HCEC 1CT (cell line): ENCODE measurements around the gene FCER2.

Experiments
- DNase-seq: peaks from one replicate; pipeline ENCODE4 v3.0.0-alpha.2; 2017

Gene FCER2

GRCh38 chr19:7732045-7732444, 30.1 kb upstream of the FCER2 start, which contains the start of gene CLEC4G:
CLEC4G (minus strand) TSS chr19:7732110; CDS start chr19:7732102, 8 bp downstream.
- no peak for DNase-seq

GRCh38 chr19:7731615-7732014, 29.7 kb upstream of the FCER2 start:
- no peak for DNase-seq

DNA sequence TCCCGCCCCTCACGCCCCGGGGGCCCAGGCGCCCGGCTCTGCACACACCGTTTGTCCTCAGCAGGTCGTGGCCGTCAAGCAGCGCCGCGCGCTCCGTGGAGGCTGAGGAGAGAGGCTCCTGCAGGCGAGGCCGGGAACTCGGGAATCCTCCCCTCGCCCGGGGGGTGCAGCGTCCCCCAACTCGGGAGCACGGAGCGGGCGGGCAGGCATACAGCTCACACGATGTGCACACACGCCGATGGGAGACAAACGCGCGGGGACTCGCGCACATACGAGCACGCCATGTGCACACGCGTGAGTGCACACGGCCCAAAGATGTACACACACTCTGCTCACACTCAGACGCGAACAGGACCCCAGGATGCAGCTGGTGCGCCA, 29.3 kb upstream of the FCER2 start:
- DNase-seq, result no peak

- DNase-seq, result no peak
Measured at GRCh38 chr19:7730286-7731217, 28.6 kb upstream of the FCER2 start.

- no peak for DNase-seq
Measured at GRCh38 chr19:7729831-7730285, 27.9 kb upstream of the FCER2 start.

DNA sequence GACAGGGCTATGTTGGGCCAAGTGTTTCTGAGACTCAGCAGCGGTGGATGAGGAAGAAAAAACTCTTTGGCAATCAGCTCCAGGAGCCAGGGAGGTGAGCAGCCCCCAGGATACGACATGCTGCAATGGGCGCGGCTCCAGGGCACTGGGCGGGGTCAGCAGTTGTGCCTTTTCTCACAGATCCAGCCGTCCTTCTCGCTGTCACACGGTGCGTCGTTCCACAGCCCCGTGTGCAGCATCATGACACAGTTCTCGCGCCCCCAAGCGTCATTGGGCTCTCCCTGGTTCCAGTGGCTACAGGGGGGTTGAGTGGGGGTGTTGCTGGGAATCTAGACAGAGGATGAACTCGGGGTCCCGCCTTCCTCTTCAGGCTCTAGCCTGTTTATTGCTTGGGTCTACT, 27.3 kb upstream of the FCER2 start:
- no peak for DNase-seq

DNA sequence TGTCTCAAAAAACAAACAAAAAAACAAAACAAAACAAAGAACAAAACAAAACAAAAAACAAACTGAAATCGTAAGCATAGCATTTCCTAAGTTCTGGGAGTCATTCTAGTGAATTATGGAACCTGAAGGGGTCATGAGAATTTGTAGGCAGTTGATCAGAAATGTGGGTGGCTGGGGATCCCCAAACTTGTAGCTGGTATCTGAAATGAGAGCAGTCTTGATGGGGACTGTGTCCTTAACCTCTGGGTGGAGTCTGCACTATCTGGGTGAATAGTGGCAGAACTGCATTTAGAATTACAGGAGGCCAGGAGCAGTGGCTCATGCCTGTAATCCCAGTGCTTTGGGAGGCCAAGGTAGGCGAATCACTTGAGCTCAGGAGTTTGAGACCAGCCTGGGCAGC, 23.9 kb upstream of the FCER2 start:
- DNase-seq, result no peak

GRCh38 chr19:7722231-7722651, 20.3 kb upstream of the FCER2 start:
- DNase-seq, result no peak

GRCh38 chr19:7720351-7720750, 18.4 kb upstream of the FCER2 start:
- DNase-seq, result no peak

- DNase-seq, result no peak
Measured at GRCh38 chr19:7718668-7719067, 16.7 kb upstream of the FCER2 start.

GRCh38 chr19:7716762-7717161, 14.8 kb upstream of the FCER2 start:
- no peak for DNase-seq

GRCh38 chr19:7715671-7716070, 13.7 kb upstream of the FCER2 start:
- DNase-seq, result no peak

DNA sequence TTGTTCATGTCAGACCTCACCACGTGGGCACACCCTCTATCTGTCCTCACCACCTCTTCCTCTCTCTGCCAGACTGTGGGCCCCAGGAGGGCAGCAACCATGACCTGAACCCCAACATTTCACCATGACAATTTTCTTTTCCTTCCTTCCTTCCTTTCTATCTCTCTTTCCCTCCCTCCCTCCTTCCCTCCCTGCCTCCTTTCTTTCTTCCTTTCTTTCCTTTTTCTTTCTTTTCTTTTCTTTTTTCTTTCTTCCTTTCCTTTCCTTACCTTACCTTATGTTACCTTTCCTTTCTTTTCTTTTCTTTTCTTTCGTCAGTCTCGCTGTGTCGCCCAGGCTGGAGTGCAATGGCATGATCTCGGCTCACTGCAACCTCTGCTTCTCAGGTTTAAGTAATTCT, 8.7 kb upstream of the FCER2 start:
- DNase-seq, result no peak

GRCh38 chr19:7709932-7710460, 8.1 kb upstream of the FCER2 start:
- DNase-seq, result no peak

GRCh38 chr19:7706955-7707456, 5.1 kb upstream of the FCER2 start:
- DNase-seq, result no peak

- no peak for DNase-seq
Measured at GRCh38 chr19:7706188-7706954, 4.4 kb upstream of the FCER2 start.

- DNase-seq, result no peak
Measured at GRCh38 chr19:7705387-7706187, 3.7 kb upstream of the FCER2 start.

- DNase-seq, result no peak
Measured at GRCh38 chr19:7704280-7705060, 2.5 kb upstream of the FCER2 start.

DNA sequence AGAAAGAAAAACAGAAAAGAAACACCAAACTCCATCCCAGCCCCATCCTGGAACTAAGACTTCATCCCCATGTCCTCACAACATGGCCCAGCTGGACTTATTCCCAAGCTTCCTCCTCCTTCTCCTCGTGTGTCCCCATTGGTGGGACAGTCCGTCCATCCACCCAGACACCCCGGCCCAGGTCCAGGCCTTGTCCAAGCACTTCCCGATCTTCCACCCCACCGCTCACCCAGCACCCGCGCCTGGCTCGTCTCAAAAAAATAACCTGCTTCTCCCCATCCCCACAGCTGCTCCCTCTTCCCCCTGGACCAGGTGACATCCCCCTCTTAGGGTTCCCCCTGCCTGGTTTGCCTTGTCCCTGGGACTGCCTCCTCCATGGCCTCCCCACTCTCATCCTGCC, 1.4 kb upstream of the FCER2 start:
- no peak for DNase-seq

- DNase-seq, result no peak
Measured at GRCh38 chr19:7701049-7701653, 780 bp downstream of the FCER2 start.
